SK-N-SH (cell line): ENCODE results near the gene SPINK5. TPM values are rescaled to one million over a fixed set of nuclear protein-coding genes. Genes with fewer than 3 reads are reported as not detected.

Experiments
- CTCF ChIA-PET: fragments of 300-600, 350-600 bp; formaldehyde crosslinking; extraction: SDS; loops from one replicate; lab custom pipeline; 2021; lab: Yijun Ruan, JAX
- POLR2A ChIA-PET: fragments of 350-600 bp; sonication (Branson Sonifier 250); formaldehyde crosslinking; extraction: SDS; loops from one replicate; lab custom pipeline; 2020; ENCODE audit warnings: antibody characterized with exemption, inconsistent platforms; lab: Yijun Ruan, JAX
- DNase-seq: peaks from one replicate; pipeline ENCODE4 v3.0.0; 2012
- H2AFZ ChIP-seq: fragments of 200-600 bp; sonication (generic); 2 replicates; pipeline ENCODE4 v1.8.1; 2016; ENCODE audit warnings: antibody characterized with exemption, mild to moderate bottlenecking, low read depth
- H3F3A ChIP-seq: fragments of 200-600 bp; sonication (generic); replicated peaks from 2 replicates; pipeline ENCODE3; 2016; ENCODE audit warnings: antibody characterized with exemption, mild to moderate bottlenecking; ENCODE audit not compliant: insufficient read depth
- H3K27ac ChIP-seq, 2 experiments: fragments of 200-500 bp in 1 of 2; fragments of 200-600 bp in 1 of 2; sonication (Bioruptor generic) in 1 of 2; sonication (generic), shearing (Covaris generic) in 1 of 2; 2 replicates each; pipeline versions ENCODE4 v1.5.1 to v1.6.1; 2014 to 2016; ENCODE audit warnings: low read depth in 2 of 2, inconsistent platforms in 1 of 2, low read length in 1 of 2, mild to moderate bottlenecking in 1 of 2, mixed read lengths in 1 of 2
- H3K27me3 ChIP-seq: fragments of 200-600 bp; sonication (generic), shearing (Covaris generic); 2 replicates; pipeline ENCODE4 v1.6.1; 2016; ENCODE audit warnings: mixed run types; ENCODE audit not compliant: insufficient read depth
- H3K36me3 ChIP-seq, 2 experiments: fragments of 200-500 bp in 1 of 2; fragments of 200-600 bp in 1 of 2; sonication (Bioruptor generic) in 1 of 2; sonication (generic) in 1 of 2; replicated peaks in 1 of 2; 2 replicates each; pipeline versions ENCODE3 to v1.5.1; 2014 to 2016; ENCODE audit warnings: low read length in 1 of 2, mild to moderate bottlenecking in 1 of 2; ENCODE audit not compliant: insufficient read depth in 2 of 2, control insufficient read depth in 1 of 2
- H3K4me1 ChIP-seq, 2 experiments: fragments of 200-500 bp in 1 of 2; fragments of 200-600 bp in 1 of 2; sonication (Bioruptor generic) in 1 of 2; sonication (generic), shearing (Covaris generic) in 1 of 2; 2 replicates each; pipeline versions ENCODE4 v1.5.1 to v1.6.1; 2014 to 2016; ENCODE audit warnings: low read depth in 1 of 2, low read length in 1 of 2, mixed run types in 1 of 2; ENCODE audit not compliant: insufficient read depth in 2 of 2, control insufficient read depth in 1 of 2
- H3K4me2 ChIP-seq: fragments of 200-600 bp; sonication (generic), shearing (Covaris generic); 2 replicates; pipeline ENCODE4 v1.6.1; 2017; ENCODE audit warnings: mixed run types
- H3K4me3 ChIP-seq, 2 experiments: fragments of 200-500 bp in 1 of 2; fragments of 200-600 bp in 1 of 2; sonication (Bioruptor generic) in 1 of 2; sonication (generic), shearing (Covaris generic) in 1 of 2; 2 replicates each; pipeline versions ENCODE4 v1.5.1 to v1.8.1; 2014 to 2016; ENCODE audit warnings: low read depth in 2 of 2, inconsistent platforms in 1 of 2, low read length in 1 of 2, mild to moderate bottlenecking in 1 of 2, mixed read lengths in 1 of 2, moderate library complexity in 1 of 2
- H3K79me2 ChIP-seq: fragments of 200-600 bp; sonication (generic); 2 replicates; pipeline ENCODE4 v1.8.1; 2017; ENCODE audit warnings: mild to moderate bottlenecking; ENCODE audit not compliant: insufficient read depth
- H3K9ac ChIP-seq: fragments of 200-600 bp; sonication (generic); 2 replicates; pipeline ENCODE4 v1.6.1; 2017; ENCODE audit warnings: mixed run types
- H3K9me2 ChIP-seq: fragments of 200-600 bp; sonication (generic); 2 replicates; pipeline ENCODE4 v1.6.1; 2017; ENCODE audit warnings: mixed run types
- H3K9me3 ChIP-seq: fragments of 200-600 bp; sonication (generic); 2 replicates; pipeline ENCODE4 v1.6.1; 2017; ENCODE audit warnings: mixed run types, mild to moderate bottlenecking, moderate library complexity
- H4K20me1 ChIP-seq: fragments of 200-600 bp; sonication (generic); 2 replicates; pipeline ENCODE4 v1.6.1; 2017; ENCODE audit warnings: mild to moderate bottlenecking, mixed run types; ENCODE audit not compliant: insufficient read depth
- CHD2 ChIP-seq: fragments of 150-350 bp; IDR thresholded peaks from 2 replicates; pipeline ENCODE4 v1.6.1; 2018; ENCODE audit warnings: low read length; ENCODE audit not compliant: partially characterized antibody
- CTCF ChIP-seq: fragments of 200-600 bp; sonication (generic); IDR thresholded peaks from 2 replicates; pipeline ENCODE4 v1.6.1; 2017; ENCODE audit warnings: antibody characterized with exemption, mild to moderate bottlenecking, moderate library complexity
- FOXM1 ChIP-seq: IDR thresholded peaks from 2 replicates; pipeline ENCODE4 v1.4.0; 2012; ENCODE audit warnings: low read depth, mild to moderate bottlenecking
- JUND ChIP-seq: IDR thresholded peaks from 2 replicates; pipeline ENCODE4 v1.4.0; 2012
- SIN3A ChIP-seq: IDR thresholded peaks from 2 replicates; pipeline ENCODE4 v1.6.1; 2012; ENCODE audit warnings: low read depth, mild to moderate bottlenecking, low read length, moderate library complexity, borderline replicate concordance
- USF1 ChIP-seq: IDR thresholded peaks from 2 replicates; pipeline ENCODE4 v1.4.0; 2012; ENCODE audit warnings: low read depth, borderline replicate concordance
- WGBS: methylation state at CpG from one replicate; pipeline ENCODE4 v1.1.6; 2017; ENCODE audit warnings: low lambda C conversion rate; 5-methylcytosine and 5-hydroxymethylcytosine counted together
- polyA plus RNA-seq, 3 experiments: library from polyadenylated mRNA; depleted of rRNA; stranded (reverse); fragments of >200 nt; gene quantifications; 2 replicates each; pipeline ENCODE4 v1.2.3, GENCODE V29; 2012

The SPINK5 gene
- polyA plus RNA-seq, 1 of the 3 experiments (the other 2 are of a cell fraction): not detected

GRCh38 chr5:148186248-148187003, 122.6 kb downstream of the SPINK5 start:
- no peaks in the 10 kb centered on the region for H3F3A ChIP-seq
- WGBS: 37% methylated on average over 3 of the region's 3 CpGs
- H3K4me3 ChIP-seq: no peak overlapping the region
- CTCF ChIA-PET: interaction anchor here (0.8 to 1.4 kb wide), 2 partner anchors 9 to 544 kb away, joined by 4 to 11 read pairs; no protein-coding TSS in a partner anchor
- no peaks in the 10 kb centered on the region for H3K36me3 ChIP-seq
- POLR2A ChIA-PET: no interaction called here
- no peak overlapping the region for H2AFZ ChIP-seq
- no peaks in the 10 kb centered on the region for H3K79me2 ChIP-seq
- TF ChIP-seq CHD2: no peak
- TF ChIP-seq FOXM1: no peak
- no peak for TF ChIP-seq JUND
- TF ChIP-seq CTCF: no peak
- no peak for TF ChIP-seq USF1
- no peak for TF ChIP-seq SIN3A
- TF ChIP-seq, all 33 proteins: peak for 0
- Histone ChIP-seq H3K4me1 (no peaks in the 10 kb centered on the region), H4K20me1 (no peaks in the 10 kb centered on the region), H3K9ac (no peak overlapping the region), H3K9me3 (no peaks in the 10 kb centered on the region), H3K27ac (no peak overlapping the region), H3K27me3 (no peaks in the 10 kb centered on the region), H3K4me2 (no peak overlapping the region), H3K9me2 (no peaks in the 10 kb centered on the region; the same call in 1 of the 2 replicates)
- no peak for DNase-seq

Other genes with a start within 250 kb of the SPINK5 start
- not detected in 2 replicates for gene SPINK1, start 232.3 kb upstream of the SPINK5 start, polyA plus RNA-seq (2012; rRNA removed)
- not detected in 2 replicates for gene SCGB3A2, start 185.3 kb upstream of the SPINK5 start, polyA plus RNA-seq (2012; rRNA removed)
- gene C5orf46, start 157.4 kb upstream of the SPINK5 start, polyA plus RNA-seq (2012; rRNA removed): 4.1 and 7.1 TPM in 2 replicates
- not detected in 2 replicates for gene SPINK14, start 104.6 kb downstream of the SPINK5 start, polyA plus RNA-seq (2012; rRNA removed)
- not detected in 2 replicates for gene SPINK6, start 139.1 kb downstream of the SPINK5 start, polyA plus RNA-seq (2012; rRNA removed)
- not detected in 2 replicates for gene MARCOL, start 174.5 kb downstream of the SPINK5 start, polyA plus RNA-seq (2012; rRNA removed)
- not detected in 2 replicates for gene SPINK13, start 204.8 kb downstream of the SPINK5 start, polyA plus RNA-seq (2012; rRNA removed)
- gene SPINK7, start 248.4 kb downstream of the SPINK5 start, polyA plus RNA-seq (2012; rRNA removed): not detected in 2 replicates